Neuronal stem cell (in vitro differentiated cells): ENCODE measurements around the gene MYADML2.

ENCODE experiments used
- DNase-seq: peaks from one replicate; pipeline ENCODE4 v3.0.0-alpha.2; 2013; ENCODE audit warnings: low spot score
- H2AFZ ChIP-seq: one replicate; pipeline ENCODE4 v1.6.1; 2013; ENCODE audit warnings: mild to moderate bottlenecking, low read length, inconsistent platforms
- H2AK5ac ChIP-seq: 2 replicates; pipeline ENCODE4 v1.6.1; 2013; ENCODE audit warnings: low read depth, mild to moderate bottlenecking, inconsistent platforms, low read length, moderate library complexity, mixed read lengths
- H2BK120ac ChIP-seq: 2 replicates; pipeline ENCODE4 v1.6.1; 2013; ENCODE audit warnings: low read depth, mild to moderate bottlenecking, inconsistent platforms, low read length, moderate library complexity, mixed read lengths
- H2BK12ac ChIP-seq: one replicate; pipeline ENCODE4 v1.6.1; 2013; ENCODE audit warnings: low read length, inconsistent platforms
- H2BK15ac ChIP-seq: 2 replicates; pipeline ENCODE4 v1.6.1; 2013; ENCODE audit warnings: mild to moderate bottlenecking, low read length, inconsistent platforms, mixed read lengths
- H2BK5ac ChIP-seq: one replicate; pipeline ENCODE4 v1.6.1; 2013; ENCODE audit warnings: inconsistent platforms, mild to moderate bottlenecking, low read length, moderate library complexity
- H3K14ac ChIP-seq: one replicate; pipeline ENCODE4 v1.6.1; 2013; ENCODE audit warnings: low read length, inconsistent platforms
- H3K18ac ChIP-seq: 2 replicates; pipeline ENCODE4 v1.6.1; 2013; ENCODE audit warnings: low read length, inconsistent platforms
- H3K23ac ChIP-seq: 2 replicates; pipeline ENCODE4 v1.6.1; 2013; ENCODE audit warnings: low read depth, mild to moderate bottlenecking, mixed read lengths, low read length, inconsistent platforms; ENCODE audit not compliant: poor library complexity
- H3K27ac ChIP-seq: replicated peaks from 3 replicates; pipeline ENCODE4 v1.5.1; 2013; ENCODE audit warnings: low read length, inconsistent platforms
- H3K27me3 ChIP-seq, 3 experiments: 2 replicates each; pipeline ENCODE4 v1.6.1; 2013; ENCODE audit warnings: low read length in 3 of 3, mild to moderate bottlenecking in 2 of 3, inconsistent platforms in 1 of 3, low read depth in 1 of 3, mixed read lengths in 1 of 3, moderate library complexity in 1 of 3; ENCODE audit not compliant: control insufficient read depth in 3 of 3, insufficient read depth in 3 of 3
- H3K36me3 ChIP-seq, 2 donors: replicated peaks in 1 of 2; 2 replicates each; pipeline ENCODE4 v1.6.1; 2013; ENCODE audit warnings: low read length in 2 of 2; ENCODE audit not compliant: control insufficient read depth in 2 of 2, insufficient read depth in 2 of 2
- H3K4ac ChIP-seq: 2 replicates; pipeline ENCODE4 v1.6.1; 2013; ENCODE audit warnings: inconsistent platforms, mild to moderate bottlenecking, low read length, moderate library complexity
- H3K4me1 ChIP-seq, 2 donors: 1 replicate in 1 of 2; 2 replicates in 1 of 2; pipeline ENCODE4 v1.6.1; 2013; ENCODE audit warnings: low read length in 2 of 2, low read depth in 1 of 2; ENCODE audit not compliant: control insufficient read depth in 2 of 2, insufficient read depth in 1 of 2
- H3K4me2 ChIP-seq: one replicate; pipeline ENCODE4 v1.6.1; 2013; ENCODE audit warnings: mild to moderate bottlenecking, low read length, inconsistent platforms; ENCODE audit not compliant: insufficient read depth, poor library complexity, severe bottlenecking
- H3K4me3 ChIP-seq, 2 donors: 2 replicates each; pipeline ENCODE4 v1.5.1; 2013; ENCODE audit warnings: low read length in 2 of 2, mild to moderate bottlenecking in 2 of 2, inconsistent platforms in 1 of 2, moderate library complexity in 1 of 2
- H3K79me1 ChIP-seq: one replicate; pipeline ENCODE4 v1.6.1; 2013; ENCODE audit warnings: low read depth, mild to moderate bottlenecking, inconsistent platforms, low read length, moderate library complexity
- H3K9ac ChIP-seq: one replicate; pipeline ENCODE4 v1.6.1; 2013; ENCODE audit warnings: mild to moderate bottlenecking, low read depth, low read length, inconsistent platforms; ENCODE audit not compliant: poor library complexity
- H3K9me3 ChIP-seq, 2 donors: replicated peaks in 1 of 2; 2 replicates each; pipeline versions ENCODE3 to v1.6.1; 2013; ENCODE audit warnings: low read length in 2 of 2, mild to moderate bottlenecking in 2 of 2, inconsistent platforms in 1 of 2, low read depth in 1 of 2, mixed read lengths in 1 of 2, moderate library complexity in 1 of 2; ENCODE audit not compliant: control insufficient read depth in 2 of 2, insufficient read depth in 1 of 2
- H4K8ac ChIP-seq: one replicate; pipeline ENCODE4 v1.6.1; 2013; ENCODE audit warnings: low read depth, mild to moderate bottlenecking, inconsistent platforms, low read length, moderate library complexity
- H4K91ac ChIP-seq: one replicate; pipeline ENCODE4 v1.6.1; 2013; ENCODE audit warnings: low read length, low read depth, mild to moderate bottlenecking, inconsistent platforms; ENCODE audit not compliant: poor library complexity
- whole genome bisulfite sequencing, 2 donors: extraction: QIAGEN DNeasy Blood & Tissue Kit; methylation state at CpG; one replicate each; pipeline ENCODE4 v1.1.7; 2013; ENCODE audit warnings: missing lambda C conversion rate in 2 of 2, mixed read lengths in 1 of 2; ENCODE audit not compliant: insufficient read length in 2 of 2, insufficient replicate concordance in 1 of 2; ENCODE audit errors: extremely low coverage in 2 of 2; 5-methylcytosine and 5-hydroxymethylcytosine counted together

MYADML2 gene

DNA sequence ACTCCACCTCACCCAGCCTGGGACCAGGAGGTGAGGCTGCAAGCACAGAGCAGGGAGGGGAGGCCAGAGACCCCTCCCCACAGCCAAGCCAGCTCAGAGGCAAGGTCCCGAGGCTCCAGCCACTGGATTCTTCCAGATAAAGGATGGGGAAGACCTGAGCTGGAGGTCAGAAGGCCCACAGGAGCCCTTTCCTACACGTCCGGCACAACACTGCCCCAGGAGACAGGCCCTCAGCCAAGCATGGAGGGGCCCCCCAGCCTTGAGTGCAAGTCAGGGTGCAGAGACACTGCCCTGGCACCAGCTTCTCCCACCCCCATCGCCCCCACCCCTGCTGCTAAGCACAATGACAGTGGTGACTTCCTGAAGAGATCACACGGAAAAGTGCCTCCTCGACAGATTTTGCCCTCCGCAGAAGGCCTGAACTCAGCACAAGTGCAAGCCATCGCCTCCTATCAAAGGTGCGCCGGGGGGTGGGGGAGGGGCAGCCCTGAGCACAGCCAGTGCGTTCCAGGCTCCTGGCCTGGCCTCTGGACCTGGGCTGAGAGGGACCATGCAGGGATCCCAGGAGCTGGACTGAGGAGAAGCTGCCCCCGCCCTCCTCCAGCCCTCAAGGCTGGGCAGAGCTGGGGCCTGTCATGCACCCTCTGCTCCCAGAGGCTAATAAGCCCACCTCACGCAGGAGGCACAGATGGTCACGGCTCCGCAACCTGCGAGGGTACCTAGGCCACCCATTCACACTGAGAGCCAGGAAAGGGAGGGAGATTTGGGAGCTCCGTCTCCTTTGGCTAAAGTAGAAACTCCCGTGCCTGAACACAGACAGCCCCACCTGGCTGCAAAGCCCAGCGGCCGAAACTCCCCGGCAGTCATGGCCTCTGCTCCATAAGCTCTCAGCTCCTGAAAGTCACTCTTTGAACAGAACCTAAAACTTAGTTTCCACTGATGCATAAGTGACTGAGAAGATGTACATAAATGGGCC, 22.2 kb downstream of the MYADML2 start:
- H3K9ac ChIP-seq: peak overlapping the region; percentile 60
- no peak overlapping the region for H3K4me2 ChIP-seq
- H2BK15ac ChIP-seq: peak overlapping the region; percentile 24
- peak overlapping the region; percentile 20 for H3K23ac ChIP-seq
- H4K8ac ChIP-seq: no peak overlapping the region
- H2AFZ ChIP-seq: no peak overlapping the region
- DNase-seq: no peak
- H2BK12ac ChIP-seq: peak overlapping the region; percentile 84
- peaks cover 17 to 28% of the 10 kb centered on the region in 2 donors for H3K36me3 ChIP-seq
- H2BK120ac ChIP-seq: peak overlapping the region; percentile 61
- peak overlapping the region; percentile 82 for H2BK5ac ChIP-seq
- no peak overlapping the region for H3K4ac ChIP-seq
- no CpG with 5 or more reads among the region's 21 CpGs for WGBS, 2 donors
- peak overlapping the region; percentile 11 for H2AK5ac ChIP-seq
- H3K79me1 ChIP-seq: peaks cover 57% of the 10 kb centered on the region
- H3K18ac ChIP-seq: peak overlapping the region; percentile 13
- no peak overlapping the region for H3K14ac ChIP-seq
- peaks cover 0 to 10% (median 0%) of the 10 kb centered on the region in 3 experiments for H3K27me3 ChIP-seq
- H3K4me1 ChIP-seq: peaks cover 22 to 35% of the 10 kb centered on the region in 2 donors
- H3K9me3 ChIP-seq: peaks cover 0 to 3% of the 10 kb centered on the region in 2 donors
- H4K91ac ChIP-seq: no peak overlapping the region
- H3K4me3 ChIP-seq: no peak overlapping the region
- peak overlapping the region; percentile 28 for H3K27ac ChIP-seq

DNA sequence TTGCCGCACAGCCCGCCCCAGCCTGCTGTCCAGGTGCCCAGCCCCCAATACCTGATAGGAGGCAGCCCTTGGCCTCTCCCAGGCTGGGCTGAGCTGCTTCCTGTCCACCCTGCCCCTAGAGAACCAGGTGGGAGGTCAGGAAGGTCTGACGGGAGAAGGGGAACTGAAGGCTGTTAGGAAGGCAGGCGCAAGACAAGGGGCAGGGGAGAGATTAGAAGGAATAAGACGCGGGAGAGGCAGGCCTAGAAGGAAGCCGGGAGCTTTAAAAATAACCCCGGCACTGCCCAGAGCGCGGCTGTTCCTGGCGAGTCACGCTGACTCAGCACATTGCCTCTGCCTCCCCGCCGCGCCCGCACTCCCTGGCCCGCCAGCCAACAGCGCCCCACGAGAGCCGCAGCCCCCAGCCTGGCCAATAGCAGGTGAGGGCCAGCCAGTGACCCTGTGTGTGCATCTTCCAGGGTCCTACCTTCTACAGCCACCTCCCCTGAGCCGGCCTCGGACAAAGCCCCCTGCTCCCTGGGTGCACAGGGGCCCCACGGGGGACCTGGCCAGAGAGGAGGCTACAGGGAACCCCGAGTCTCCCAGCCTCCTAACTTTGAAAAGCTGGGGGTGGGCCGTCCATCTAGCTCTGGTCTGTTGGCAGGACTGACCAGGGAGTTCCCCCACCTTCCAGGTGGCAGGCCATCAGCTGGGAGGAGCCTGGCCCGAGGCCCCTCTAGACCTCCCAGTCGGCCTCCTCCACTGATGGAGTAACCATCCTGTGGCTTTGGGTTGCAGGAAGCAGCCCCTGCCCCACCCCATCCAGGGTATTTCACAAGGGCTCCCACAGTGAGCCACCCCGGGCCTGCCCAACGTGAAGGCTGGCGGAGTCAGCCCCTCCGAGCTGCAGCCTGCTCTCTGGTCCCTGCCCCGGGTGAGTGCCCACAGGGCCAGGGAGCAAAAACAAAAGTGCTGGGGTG, 23.5 kb downstream of the MYADML2 start:
- Histone ChIP-seq H2BK15ac (no peak overlapping the region), H3K27me3 (peaks cover 0 to 5% (median 0%) of the 10 kb centered on the region in 3 experiments), H3K18ac (peak overlapping the region; percentile 80), H2BK12ac (no peak overlapping the region), H3K9ac (peak overlapping the region; percentile 80), H3K4ac (peak overlapping the region; percentile 66), H4K91ac (no peak overlapping the region), H3K36me3 (peaks cover 17 to 36% of the 10 kb centered on the region in 2 donors), H3K79me1 (peaks cover 48% of the 10 kb centered on the region), H3K4me3 (no peak overlapping the region), H2AFZ (no peak overlapping the region), H3K23ac (peak overlapping the region; percentile 89), H3K14ac (peak overlapping the region; percentile 94), H3K9me3 (peaks cover 0 to 3% of the 10 kb centered on the region in 2 donors), H2BK5ac (peak overlapping the region; percentile 82), H2AK5ac (peak overlapping the region; percentile 83), H3K4me2 (peak overlapping the region; percentile 47), H2BK120ac (no peak overlapping the region), H3K4me1 (peaks cover 20 to 30% of the 10 kb centered on the region in 2 donors), H4K8ac (no peak overlapping the region), H3K27ac (peak overlapping the region; percentile 57)
- no CpG with 5 or more reads among the region's 32 CpGs for WGBS, 2 donors
- no peak for DNase-seq

DNA sequence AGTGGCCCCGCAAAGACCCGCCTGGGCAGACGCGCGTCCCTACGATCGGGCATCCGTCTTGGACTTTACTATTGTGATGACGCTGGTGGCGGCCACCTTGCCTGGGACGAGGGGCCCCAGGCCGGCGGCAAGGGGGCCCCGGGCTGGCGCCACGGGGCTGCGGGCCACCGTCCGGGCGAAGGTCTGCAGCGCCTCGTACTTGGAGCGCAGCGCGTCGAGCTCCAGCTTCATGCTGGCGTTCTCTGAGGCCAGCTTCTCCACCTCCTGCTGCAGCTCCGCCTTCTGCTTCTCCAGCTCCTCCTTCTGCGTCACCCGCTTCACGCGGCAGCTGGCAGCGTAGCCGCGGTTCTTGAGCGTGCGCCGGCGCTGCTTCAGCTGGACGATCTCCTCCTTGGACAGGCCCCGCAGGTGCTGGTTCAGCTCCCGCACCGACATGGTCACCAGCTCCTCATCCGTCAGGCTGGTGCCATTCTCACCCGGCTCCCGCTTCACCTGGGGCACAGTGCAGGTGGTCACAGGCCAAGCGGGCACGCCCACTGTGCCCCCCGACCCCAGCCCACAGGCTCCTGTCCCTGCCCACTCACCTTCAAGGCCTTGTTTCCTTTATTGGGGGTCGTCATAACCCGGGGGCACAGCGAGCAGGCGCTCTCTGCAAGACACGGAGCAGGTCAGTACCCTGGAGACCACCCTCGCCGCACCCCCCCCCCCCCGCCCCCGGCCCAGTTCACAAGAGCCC, 24.3 kb downstream of the MYADML2 start:
- Histone ChIP-seq H3K4me2 (peak overlapping the region; percentile 47), H3K79me1 (peaks cover 46% of the 10 kb centered on the region), H4K91ac (no peak overlapping the region), H3K9ac (peak overlapping the region; percentile 80), H2BK12ac (peak overlapping the region; percentile 30), H3K27me3 (no peaks in the 10 kb centered on the region), H3K4ac (peak overlapping the region; percentile 66), H4K8ac (peak overlapping the region; percentile 43), H2AFZ (no peak overlapping the region), H3K9me3 (peaks cover 0 to 3% of the 10 kb centered on the region in 2 donors), H2BK5ac (peak overlapping the region; percentile 75), H2AK5ac (no peak overlapping the region), H2BK120ac (no peak overlapping the region), H3K4me3 (no peak overlapping the region), H3K14ac (peak overlapping the region; percentile 94), H3K18ac (no peak overlapping the region), H3K4me1 (peaks cover 15 to 28% of the 10 kb centered on the region in 2 donors), H3K27ac (no peak overlapping the region), H3K23ac (peak overlapping the region; percentile 85), H3K36me3 (peaks cover 17 to 36% of the 10 kb centered on the region in 2 donors), H2BK15ac (peak overlapping the region; percentile 81)
- no CpG with 5 or more reads among the region's 58 CpGs for WGBS, 2 donors
- DNase-seq: no peak
